ENCODE measurements around the gene FXYD7. TPM values are rescaled to one million over a fixed set of nuclear protein-coding genes. Genes with fewer than 3 reads are reported as not detected.

Gene FXYD7
- total and polyA plus RNA-seq, 2 of the 13 experiments (the other 11 are each of a cell fraction or from before 2014, with no cell fraction given) = 0.55 TPM; not detected in 1

DNA sequence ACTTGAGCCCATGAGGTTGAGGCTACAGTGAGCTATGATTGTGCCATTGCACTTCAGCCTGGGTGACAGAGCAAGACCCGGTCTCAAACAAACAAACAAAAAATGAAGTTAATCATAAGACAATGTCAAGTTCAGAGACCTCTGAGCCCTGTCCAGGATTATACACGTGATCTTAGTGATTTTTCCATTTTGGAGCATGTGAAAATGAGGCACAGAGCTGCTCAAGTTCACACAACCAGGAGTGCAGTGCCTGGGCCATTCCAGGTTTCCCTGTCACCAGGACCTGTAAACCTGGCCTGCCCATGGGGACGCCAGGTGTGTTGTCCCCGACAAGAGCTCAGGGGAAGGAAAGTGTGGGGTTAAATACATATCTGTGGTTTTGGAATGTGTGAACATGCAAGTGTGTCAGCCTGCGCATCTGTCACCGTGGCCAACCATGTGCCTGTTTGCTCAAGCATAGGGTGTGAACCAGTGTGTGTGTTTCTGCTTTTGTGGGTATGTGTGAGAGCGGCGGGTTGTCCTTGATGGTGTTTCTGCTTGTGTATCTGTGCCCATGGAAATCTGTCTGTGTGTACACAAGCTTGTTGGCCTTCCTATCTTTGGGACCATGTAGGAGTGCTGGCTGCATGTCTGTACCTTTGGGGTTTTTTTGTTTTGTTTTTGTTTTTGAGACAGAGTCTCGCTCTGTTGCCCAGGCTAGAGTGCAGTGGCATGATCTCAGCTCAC, 5.9 kb upstream of the FXYD7 start (continued):
- TF ChIP-seq, protein P1, sequence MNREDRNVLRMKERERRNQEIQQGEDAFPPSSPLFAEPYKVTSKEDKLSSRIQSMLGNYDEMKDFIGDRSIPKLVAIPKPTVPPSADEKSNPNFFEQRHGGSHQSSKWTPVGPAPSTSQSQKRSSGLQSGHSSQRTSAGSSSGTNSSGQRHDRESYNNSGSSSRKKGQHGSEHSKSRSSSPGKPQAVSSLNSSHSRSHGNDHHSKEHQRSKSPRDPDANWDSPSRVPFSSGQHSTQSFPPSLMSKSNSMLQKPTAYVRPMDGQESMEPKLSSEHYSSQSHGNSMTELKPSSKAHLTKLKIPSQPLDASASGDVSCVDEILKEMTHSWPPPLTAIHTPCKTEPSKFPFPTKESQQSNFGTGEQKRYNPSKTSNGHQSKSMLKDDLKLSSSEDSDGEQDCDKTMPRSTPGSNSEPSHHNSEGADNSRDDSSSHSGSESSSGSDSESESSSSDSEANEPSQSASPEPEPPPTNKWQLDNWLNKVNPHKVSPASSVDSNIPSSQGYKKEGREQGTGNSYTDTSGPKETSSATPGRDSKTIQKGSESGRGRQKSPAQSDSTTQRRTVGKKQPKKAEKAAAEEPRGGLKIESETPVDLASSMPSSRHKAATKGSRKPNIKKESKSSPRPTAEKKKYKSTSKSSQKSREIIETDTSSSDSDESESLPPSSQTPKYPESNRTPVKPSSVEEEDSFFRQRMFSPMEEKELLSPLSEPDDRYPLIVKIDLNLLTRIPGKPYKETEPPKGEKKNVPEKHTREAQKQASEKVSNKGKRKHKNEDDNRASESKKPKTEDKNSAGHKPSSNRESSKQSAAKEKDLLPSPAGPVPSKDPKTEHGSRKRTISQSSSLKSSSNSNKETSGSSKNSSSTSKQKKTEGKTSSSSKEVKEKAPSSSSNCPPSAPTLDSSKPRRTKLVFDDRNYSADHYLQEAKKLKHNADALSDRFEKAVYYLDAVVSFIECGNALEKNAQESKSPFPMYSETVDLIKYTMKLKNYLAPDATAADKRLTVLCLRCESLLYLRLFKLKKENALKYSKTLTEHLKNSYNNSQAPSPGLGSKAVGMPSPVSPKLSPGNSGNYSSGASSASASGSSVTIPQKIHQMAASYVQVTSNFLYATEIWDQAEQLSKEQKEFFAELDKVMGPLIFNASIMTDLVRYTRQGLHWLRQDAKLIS (CRISPR knock-in tag; IDR thresholded peaks at IDR 0.05) = no peak
- TF ChIP-seq ZNF83 (CRISPR knock-in tag; IDR thresholded peaks at IDR 0.05; ENCODE audit: borderline replicate concordance) = no peak
- no peak for TF ChIP-seq ZNF605 (CRISPR knock-in tag; IDR thresholded peaks at IDR 0.05)
- TF ChIP-seq ZNF101 (CRISPR knock-in tag; IDR thresholded peaks at IDR 0.05; ENCODE audit: borderline replicate concordance, low read depth) = no peak
- TF ChIP-seq ZNF432 (CRISPR knock-in tag; IDR thresholded peaks at IDR 0.05; ENCODE audit: borderline replicate concordance) = no peak
- peak; percentile 36; the same call in 1 of the 2 replicates for TF ChIP-seq YEATS4 (CRISPR knock-in tag; IDR thresholded peaks at IDR 0.05; ENCODE audit: borderline replicate concordance)
- TF ChIP-seq NCOA1 (CRISPR knock-in tag; IDR thresholded peaks at IDR 0.05) = no peak
- peak; percentile 87; the same call in 1 of the 2 replicates for TF ChIP-seq TBX3 (IDR thresholded peaks at IDR 0.05; ENCODE audit: borderline replicate concordance)
- TF ChIP-seq ZNF253 (CRISPR knock-in tag; IDR thresholded peaks at IDR 0.05; ENCODE audit: borderline replicate concordance) = no peak
- no peak for TF ChIP-seq HOXA7 (CRISPR knock-in tag; IDR thresholded peaks at IDR 0.05)
- no peak for TF ChIP-seq ZNF235 (CRISPR knock-in tag; IDR thresholded peaks at IDR 0.05; ENCODE audit: borderline replicate concordance)
- no peak for TF ChIP-seq PCBP2 (optimal IDR thresholded peaks at IDR 0.05; ENCODE audit: low read depth, low read length, poor library complexity, severe bottlenecking)
- peak; percentile 48; the same call in 1 of the 2 replicates for TF ChIP-seq NFKB2 (CRISPR knock-in tag; IDR thresholded peaks at IDR 0.05; ENCODE audit: borderline replicate concordance)
- TF ChIP-seq, protein P2, sequence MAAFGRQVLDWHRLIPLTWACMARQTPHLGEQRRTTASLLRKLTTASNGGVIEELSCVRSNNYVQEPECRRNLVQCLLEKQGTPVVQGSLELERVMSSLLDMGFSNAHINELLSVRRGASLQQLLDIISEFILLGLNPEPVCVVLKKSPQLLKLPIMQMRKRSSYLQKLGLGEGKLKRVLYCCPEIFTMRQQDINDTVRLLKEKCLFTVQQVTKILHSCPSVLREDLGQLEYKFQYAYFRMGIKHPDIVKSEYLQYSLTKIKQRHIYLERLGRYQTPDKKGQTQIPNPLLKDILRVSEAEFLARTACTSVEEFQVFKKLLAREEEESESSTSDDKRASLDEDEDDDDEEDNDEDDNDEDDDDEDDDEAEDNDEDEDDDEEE (CRISPR knock-in tag; IDR thresholded peaks at IDR 0.05) = 0 out of 2 replicates have a peak, but pooled peaks have one; percentile 70
- TF ChIP-seq TBX2 (CRISPR knock-in tag; IDR thresholded peaks at IDR 0.05; ENCODE audit: borderline replicate concordance) = peak; percentile 81
- TF ChIP-seq, protein P3, sequence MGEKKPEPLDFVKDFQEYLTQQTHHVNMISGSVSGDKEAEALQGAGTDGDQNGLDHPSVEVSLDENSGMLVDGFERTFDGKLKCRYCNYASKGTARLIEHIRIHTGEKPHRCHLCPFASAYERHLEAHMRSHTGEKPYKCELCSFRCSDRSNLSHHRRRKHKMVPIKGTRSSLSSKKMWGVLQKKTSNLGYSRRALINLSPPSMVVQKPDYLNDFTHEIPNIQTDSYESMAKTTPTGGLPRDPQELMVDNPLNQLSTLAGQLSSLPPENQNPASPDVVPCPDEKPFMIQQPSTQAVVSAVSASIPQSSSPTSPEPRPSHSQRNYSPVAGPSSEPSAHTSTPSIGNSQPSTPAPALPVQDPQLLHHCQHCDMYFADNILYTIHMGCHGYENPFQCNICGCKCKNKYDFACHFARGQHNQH (CRISPR knock-in tag; IDR thresholded peaks at IDR 0.05) = no peak; the same call in 1 of the 2 replicates
- TF ChIP-seq ZNF7 (CRISPR knock-in tag; IDR thresholded peaks at IDR 0.05) = no peak
- 0 out of 2 replicates have a peak, but pooled peaks have one; percentile 28 for TF ChIP-seq ZNF138 (CRISPR knock-in tag; IDR thresholded peaks at IDR 0.05; ENCODE audit: low read depth)
- TF ChIP-seq, protein P4, sequence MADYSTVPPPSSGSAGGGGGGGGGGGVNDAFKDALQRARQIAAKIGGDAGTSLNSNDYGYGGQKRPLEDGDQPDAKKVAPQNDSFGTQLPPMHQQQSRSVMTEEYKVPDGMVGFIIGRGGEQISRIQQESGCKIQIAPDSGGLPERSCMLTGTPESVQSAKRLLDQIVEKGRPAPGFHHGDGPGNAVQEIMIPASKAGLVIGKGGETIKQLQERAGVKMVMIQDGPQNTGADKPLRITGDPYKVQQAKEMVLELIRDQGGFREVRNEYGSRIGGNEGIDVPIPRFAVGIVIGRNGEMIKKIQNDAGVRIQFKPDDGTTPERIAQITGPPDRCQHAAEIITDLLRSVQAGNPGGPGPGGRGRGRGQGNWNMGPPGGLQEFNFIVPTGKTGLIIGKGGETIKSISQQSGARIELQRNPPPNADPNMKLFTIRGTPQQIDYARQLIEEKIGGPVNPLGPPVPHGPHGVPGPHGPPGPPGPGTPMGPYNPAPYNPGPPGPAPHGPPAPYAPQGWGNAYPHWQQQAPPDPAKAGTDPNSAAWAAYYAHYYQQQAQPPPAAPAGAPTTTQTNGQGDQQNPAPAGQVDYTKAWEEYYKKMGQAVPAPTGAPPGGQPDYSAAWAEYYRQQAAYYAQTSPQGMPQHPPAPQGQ (CRISPR knock-in tag; IDR thresholded peaks at IDR 0.05; ENCODE audit: borderline replicate concordance) = no peak
- TF ChIP-seq MED8 (CRISPR knock-in tag; IDR thresholded peaks at IDR 0.05; ENCODE audit: insufficient replicate concordance) = no peak
- no peak for TF ChIP-seq BORCS8-MEF2B (CRISPR knock-in tag; IDR thresholded peaks at IDR 0.05)

Measured in HepG2 (cell line).